BJ (cell line): Measurements from ENCODE around the gene RNF38. TPM values are rescaled to one million over a fixed set of nuclear protein-coding genes. Genes with fewer than 3 reads are reported as not detected.

Experiments used
- CTCF ChIA-PET: fragments of 350-600 bp; formaldehyde crosslinking; extraction: SDS; loops from one replicate; lab custom pipeline; 2021; ENCODE audit warnings: antibody characterized with exemption, inconsistent platforms; lab: Yijun Ruan, JAX
- POLR2A ChIA-PET: fragments of 300-600 bp; sonication (Branson Sonifier 250); formaldehyde crosslinking; extraction: SDS; loops from one replicate; lab custom pipeline; 2021; ENCODE audit warnings: antibody characterized with exemption; lab: Charles Lee
- DNase-seq: peaks from one replicate; pipeline ENCODE4 v3.0.0-alpha.2; 2011; ENCODE audit warnings: low read depth
- H3K27me3 ChIP-seq: 2 replicates; pipeline ENCODE4 v1.6.0; 2011; ENCODE audit warnings: low read length; ENCODE audit not compliant: control insufficient read depth, insufficient read depth
- H3K36me3 ChIP-seq: 2 replicates; pipeline ENCODE4 v1.5.1; 2011; ENCODE audit warnings: low read length; ENCODE audit not compliant: control insufficient read depth, insufficient read depth
- H3K4me3 ChIP-seq: 2 replicates; pipeline ENCODE4 v1.5.1; 2011; ENCODE audit warnings: low read depth, mild to moderate bottlenecking, control low read depth, low read length
- polyA plus RNA-seq: library from polyadenylated mRNA; depleted of rRNA; stranded (reverse); fragments of >200 nt; gene quantifications from 2 replicates; pipeline ENCODE4 v1.2.3, GENCODE V29; 2011
- TF ChIP-seq, protein P1 (sequence below): IDR thresholded peaks from 2 replicates; pipeline ENCODE4 v1.5.1; 2011; ENCODE audit warnings: low read depth, mild to moderate bottlenecking, control low read depth, inconsistent platforms, low read length, moderate library complexity; ENCODE audit not compliant: insufficient read depth

The RNF38 gene
- polyA plus RNA-seq, 1 experiment = 20.0 TPM

DNA sequence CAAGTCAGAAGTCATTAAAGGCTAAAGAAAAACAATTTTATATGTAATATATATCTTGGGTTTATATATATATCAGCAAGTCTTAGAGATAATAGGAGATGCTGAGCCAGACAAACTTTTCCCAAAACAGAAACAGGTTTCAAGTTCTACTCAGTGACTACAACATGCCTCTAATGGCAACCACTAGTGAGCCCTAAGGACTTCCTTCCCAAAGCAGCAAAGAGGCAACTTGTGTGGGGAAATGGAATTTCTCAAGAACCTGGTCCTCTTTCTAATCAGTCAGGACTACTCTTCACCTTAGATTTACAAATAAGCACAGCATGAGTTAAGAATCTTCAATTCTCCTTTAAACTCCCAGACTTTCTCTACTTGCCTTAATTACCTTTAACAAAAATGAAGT lies 17.6 kb downstream of the RNF38 start:
- CTCF ChIA-PET = no interaction called here
- no peak for DNase-seq
- H3K36me3 ChIP-seq = no peaks in the 10 kb centered on the region
- TF ChIP-seq, protein P1, sequence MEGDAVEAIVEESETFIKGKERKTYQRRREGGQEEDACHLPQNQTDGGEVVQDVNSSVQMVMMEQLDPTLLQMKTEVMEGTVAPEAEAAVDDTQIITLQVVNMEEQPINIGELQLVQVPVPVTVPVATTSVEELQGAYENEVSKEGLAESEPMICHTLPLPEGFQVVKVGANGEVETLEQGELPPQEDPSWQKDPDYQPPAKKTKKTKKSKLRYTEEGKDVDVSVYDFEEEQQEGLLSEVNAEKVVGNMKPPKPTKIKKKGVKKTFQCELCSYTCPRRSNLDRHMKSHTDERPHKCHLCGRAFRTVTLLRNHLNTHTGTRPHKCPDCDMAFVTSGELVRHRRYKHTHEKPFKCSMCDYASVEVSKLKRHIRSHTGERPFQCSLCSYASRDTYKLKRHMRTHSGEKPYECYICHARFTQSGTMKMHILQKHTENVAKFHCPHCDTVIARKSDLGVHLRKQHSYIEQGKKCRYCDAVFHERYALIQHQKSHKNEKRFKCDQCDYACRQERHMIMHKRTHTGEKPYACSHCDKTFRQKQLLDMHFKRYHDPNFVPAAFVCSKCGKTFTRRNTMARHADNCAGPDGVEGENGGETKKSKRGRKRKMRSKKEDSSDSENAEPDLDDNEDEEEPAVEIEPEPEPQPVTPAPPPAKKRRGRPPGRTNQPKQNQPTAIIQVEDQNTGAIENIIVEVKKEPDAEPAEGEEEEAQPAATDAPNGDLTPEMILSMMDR = no peak
- H3K27me3 ChIP-seq = no peaks in the 10 kb centered on the region
- POLR2A ChIA-PET = no interaction called here
- no peak overlapping the region for H3K4me3 ChIP-seq

- ChIA-PET POLR2A (no interaction called here), CTCF (interaction anchor here (1.1 kb wide), 1 partner anchor 191 kb away, joined by 3 read pairs; no protein-coding TSS in a partner anchor)
- TF ChIP-seq, protein P1 = no peak
- DNase-seq = no peak
- Histone ChIP-seq H3K4me3 (no peak overlapping the region), H3K36me3 (peaks cover 5% of the 10 kb centered on the region; the same call in 1 of the 2 replicates), H3K27me3 (no peaks in the 10 kb centered on the region)
Measured at GRCh38 chr9:36364577-36364976, 35.5 kb downstream of the RNF38 start.

DNA sequence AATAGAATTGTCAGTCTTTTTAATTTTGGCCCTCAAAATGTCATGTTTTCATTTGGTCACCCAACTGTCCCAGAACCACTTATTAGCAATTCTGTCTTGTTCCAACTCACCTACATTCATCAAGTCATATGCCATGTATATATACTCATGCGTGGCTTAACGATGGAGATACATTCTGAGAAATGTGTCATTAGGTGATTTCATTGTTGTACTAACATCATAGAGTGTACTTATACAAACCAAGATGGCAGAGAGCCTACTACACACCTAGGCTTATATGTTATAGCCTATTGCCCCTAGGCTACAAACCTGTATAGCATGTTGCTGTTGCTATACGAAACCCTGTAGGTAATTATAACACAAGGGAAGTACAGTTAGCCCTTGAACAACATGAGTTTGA lies 36.6 kb downstream of the RNF38 start:
- ChIA-PET POLR2A (no interaction called here), CTCF (no interaction called here)
- DNase-seq = no peak
- Histone ChIP-seq H3K4me3 (no peak overlapping the region), H3K36me3 (peaks cover 4% of the 10 kb centered on the region; the same call in 1 of the 2 replicates), H3K27me3 (no peaks in the 10 kb centered on the region)
- TF ChIP-seq, protein P1 = no peak

GRCh38 chr9:36358486-36358885 lies 41.6 kb downstream of the RNF38 start:
- DNase-seq = no peak
- H3K4me3 ChIP-seq = no peak overlapping the region
- POLR2A ChIA-PET = no interaction called here
- TF ChIP-seq, protein P1 = no peak
- H3K27me3 ChIP-seq = no peaks in the 10 kb centered on the region
- CTCF ChIA-PET = no interaction called here
- peaks cover 1% of the 10 kb centered on the region; the same call in 1 of the 2 replicates for H3K36me3 ChIP-seq

- DNase-seq = no peak
- TF ChIP-seq, protein P1 = no peak
- H3K36me3 ChIP-seq = peaks cover 1% of the 10 kb centered on the region; the same call in 1 of the 2 replicates
- POLR2A ChIA-PET = no interaction called here
- H3K4me3 ChIP-seq = no peak overlapping the region
- H3K27me3 ChIP-seq = no peaks in the 10 kb centered on the region
- CTCF ChIA-PET = no interaction called here
Measured at GRCh38 chr9:36357639-36358038, 42.4 kb downstream of the RNF38 start.
